SJCRH30 (cell line): ENCODE measurements around the gene RNU1-2. TPM values are rescaled to one million over a fixed set of nuclear protein-coding genes. Genes with fewer than 3 reads are reported as not detected.
"Not testable (repeated sequence)": the region's sequence is repeated elsewhere in the genome, so short reads cannot be mapped to it uniquely, and the experiment has no call there.

Experiments
- DNase-seq, 2 experiments: peaks; one replicate each; pipeline ENCODE4 v3.0.0-alpha.2; 2015 to 2020
- H3K27ac ChIP-seq: fragments of 250-450 bp; sonication (Bioruptor Pico); 2 replicates; pipeline ENCODE4 v1.5.1; 2020; ENCODE audit warnings: mild to moderate bottlenecking, moderate library complexity
- H3K27me3 ChIP-seq: fragments of 250-450 bp; sonication (Bioruptor Pico); 2 replicates; pipeline ENCODE4 v1.5.1; 2020; ENCODE audit warnings: mild to moderate bottlenecking, moderate library complexity
- H3K36me3 ChIP-seq: fragments of 250-450 bp; sonication (Bioruptor Pico); 2 replicates; pipeline ENCODE4 v1.5.1; 2020; ENCODE audit warnings: mild to moderate bottlenecking, moderate library complexity
- H3K4me1 ChIP-seq: fragments of 250-450 bp; sonication (Bioruptor Pico); 2 replicates; pipeline ENCODE4 v1.5.1; 2020; ENCODE audit warnings: mild to moderate bottlenecking, moderate library complexity
- H3K4me3 ChIP-seq: fragments of 250-450 bp; sonication (Bioruptor Pico); 2 replicates; pipeline ENCODE4 v1.5.1; 2020; ENCODE audit warnings: mild to moderate bottlenecking, moderate library complexity
- H3K9me3 ChIP-seq: fragments of 250-450 bp; sonication (Bioruptor Pico); replicated peaks from 2 replicates; pipeline ENCODE4 v1.5.1; 2020; ENCODE audit warnings: mild to moderate bottlenecking, moderate library complexity
- total RNA-seq: library from RNA; depleted of rRNA; stranded (reverse); fragments of >200 nt; shearing (Covaris generic); gene quantifications from 2 replicates; pipeline ENCODE4 v1.2.3, GENCODE V29; 2014

Gene RNU1-2
- total RNA-seq, 1 experiment from 2014 or later = under 0.01 TPM

DNA sequence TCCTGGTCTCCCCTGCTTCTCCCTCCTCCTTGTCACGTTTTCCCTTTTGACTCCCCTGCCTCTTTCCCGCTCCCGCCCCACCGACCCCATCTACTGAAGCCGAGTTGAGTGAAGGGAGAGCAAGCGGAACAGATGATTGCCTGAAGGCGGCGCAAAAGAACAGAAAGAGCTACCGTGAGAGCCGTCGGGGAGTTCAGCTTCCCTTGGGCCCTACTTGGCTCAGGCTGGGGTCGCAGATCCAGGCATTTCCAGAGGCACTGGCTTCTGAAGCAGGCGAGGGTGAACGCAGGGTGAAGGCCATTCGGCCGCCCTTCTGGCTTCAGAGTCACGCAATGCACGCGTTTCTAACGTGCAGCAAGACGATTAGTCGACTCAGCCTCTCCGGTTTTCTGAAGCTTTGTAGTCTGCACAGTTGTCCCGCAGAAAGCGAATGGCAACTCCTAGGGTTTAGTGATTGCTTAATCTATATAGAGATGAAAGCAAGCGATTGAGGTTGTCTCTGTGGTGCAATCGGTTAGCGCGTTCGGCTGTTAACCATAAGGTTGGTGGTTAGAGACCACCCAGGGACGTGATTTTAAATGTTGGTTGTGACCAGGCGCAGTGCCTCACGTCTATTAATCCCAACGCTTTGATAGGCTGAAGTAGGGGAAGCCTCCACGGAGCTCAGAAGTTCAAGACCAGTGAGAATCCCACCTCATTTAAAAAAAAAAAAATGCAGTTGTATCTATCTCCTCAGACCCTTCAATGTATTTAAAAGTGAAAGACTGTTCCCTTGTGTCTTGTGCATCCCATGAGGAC is 20.6 kb upstream of the RNU1-2 start:
- not testable (repeated sequence) for DNase-seq, H3K9me3 ChIP-seq, H3K27me3 ChIP-seq, H3K4me3 ChIP-seq, H3K36me3 ChIP-seq, H3K4me1 ChIP-seq, H3K27ac ChIP-seq

DNA sequence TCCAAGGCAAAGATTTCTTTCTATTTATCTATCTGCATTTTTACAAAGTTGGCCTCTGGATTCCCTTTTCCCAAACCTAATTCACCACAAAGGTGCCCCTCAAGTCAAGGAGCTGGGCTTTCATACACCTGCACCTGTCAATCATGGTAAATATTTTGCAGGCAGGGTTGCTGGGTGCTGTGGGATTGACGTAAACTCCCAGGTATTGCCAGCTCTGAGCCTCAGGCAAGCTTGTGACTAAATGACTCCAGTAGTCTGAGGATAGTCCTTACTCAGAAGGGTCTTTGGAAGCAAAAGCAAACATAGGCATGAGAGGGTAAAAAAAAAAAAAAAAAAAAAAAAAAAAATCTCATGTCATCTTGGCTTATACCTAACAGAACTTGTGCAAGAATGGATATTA is 14.0 kb upstream of the RNU1-2 start:
- not testable (repeated sequence) for H3K27me3 ChIP-seq, H3K36me3 ChIP-seq, H3K4me3 ChIP-seq, H3K9me3 ChIP-seq
- Histone ChIP-seq H3K27ac (peak overlapping the region; percentile 11; the same call in 1 of the 2 replicates), H3K4me1 (peaks cover 18% of the 10 kb centered on the region; the same call in 1 of the 2 replicates)
- peak; percentile 83 to 92 for DNase-seq

GRCh38 chr1:16882986-16883385 is 12.8 kb upstream of the RNU1-2 start:
- Histone ChIP-seq H3K4me1 (peaks cover 18% of the 10 kb centered on the region; the same call in 1 of the 2 replicates), H3K27ac (no peak overlapping the region), H3K36me3 (no peaks in the 10 kb centered on the region), H3K9me3 (no peaks in the 10 kb centered on the region), H3K4me3 (no peak overlapping the region), H3K27me3 (no peaks in the 10 kb centered on the region)
- DNase-seq = no peak

GRCh38 chr1:16884487-16884886 is 11.3 kb upstream of the RNU1-2 start:
- DNase-seq, H3K27ac ChIP-seq, H3K36me3 ChIP-seq, H3K4me3 ChIP-seq, H3K9me3 ChIP-seq, H3K27me3 ChIP-seq: not testable (repeated sequence)
- peaks cover 12% of the 10 kb centered on the region; the same call in 1 of the 2 replicates for H3K4me1 ChIP-seq

GRCh38 chr1:16886860-16887605 is 8.7 kb upstream of the RNU1-2 start:
- Histone ChIP-seq H3K4me1 (peaks cover 7% of the 10 kb centered on the region; the same call in 1 of the 2 replicates), H3K4me3 (no peak overlapping the region), H3K27me3 (no peaks in the 10 kb centered on the region), H3K27ac (no peak overlapping the region), H3K36me3 (no peaks in the 10 kb centered on the region), H3K9me3 (no peaks in the 10 kb centered on the region)
- no peak for DNase-seq

- Histone ChIP-seq H3K27me3 (no peaks in the 10 kb centered on the region), H3K9me3 (no peaks in the 10 kb centered on the region), H3K36me3 (no peaks in the 10 kb centered on the region), H3K27ac (no peak overlapping the region), H3K4me3 (no peak overlapping the region), H3K4me1 (no peaks in the 10 kb centered on the region)
- no peak for DNase-seq
Observed at GRCh38 chr1:16888860-16889816, 6.6 kb upstream of the RNU1-2 start.

DNA sequence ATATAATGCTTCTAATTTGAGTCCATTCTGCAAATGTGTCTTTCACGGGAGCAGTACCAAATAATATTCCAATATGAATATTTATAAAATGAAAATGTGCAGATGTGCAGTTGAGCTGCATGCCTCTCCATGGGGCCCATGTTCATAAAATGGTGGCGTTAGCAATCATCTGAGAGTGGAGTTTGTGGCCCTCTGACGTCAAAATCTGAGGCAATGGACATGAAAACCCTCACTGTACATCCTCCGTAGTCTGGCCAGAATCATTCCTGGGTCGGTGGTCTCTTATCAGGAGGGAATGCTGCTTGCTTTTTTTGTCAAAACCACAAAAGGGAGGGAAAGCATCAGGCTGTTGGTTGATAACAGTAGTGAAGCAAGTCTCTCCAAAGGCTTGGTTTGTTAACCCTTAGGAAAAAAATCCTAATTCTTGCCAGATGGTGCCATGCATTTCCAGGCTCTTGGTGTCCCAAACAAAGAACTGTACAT is 5.2 kb upstream of the RNU1-2 start:
- not testable (repeated sequence) for H3K27ac ChIP-seq, H3K36me3 ChIP-seq, DNase-seq, H3K27me3 ChIP-seq, H3K4me3 ChIP-seq, H3K9me3 ChIP-seq, H3K4me1 ChIP-seq

- not testable (repeated sequence) for H3K4me1 ChIP-seq, H3K9me3 ChIP-seq, H3K4me3 ChIP-seq, DNase-seq, H3K27ac ChIP-seq, H3K36me3 ChIP-seq, H3K27me3 ChIP-seq
Observed at GRCh38 chr1:16891057-16891456, 4.7 kb upstream of the RNU1-2 start.

DNA sequence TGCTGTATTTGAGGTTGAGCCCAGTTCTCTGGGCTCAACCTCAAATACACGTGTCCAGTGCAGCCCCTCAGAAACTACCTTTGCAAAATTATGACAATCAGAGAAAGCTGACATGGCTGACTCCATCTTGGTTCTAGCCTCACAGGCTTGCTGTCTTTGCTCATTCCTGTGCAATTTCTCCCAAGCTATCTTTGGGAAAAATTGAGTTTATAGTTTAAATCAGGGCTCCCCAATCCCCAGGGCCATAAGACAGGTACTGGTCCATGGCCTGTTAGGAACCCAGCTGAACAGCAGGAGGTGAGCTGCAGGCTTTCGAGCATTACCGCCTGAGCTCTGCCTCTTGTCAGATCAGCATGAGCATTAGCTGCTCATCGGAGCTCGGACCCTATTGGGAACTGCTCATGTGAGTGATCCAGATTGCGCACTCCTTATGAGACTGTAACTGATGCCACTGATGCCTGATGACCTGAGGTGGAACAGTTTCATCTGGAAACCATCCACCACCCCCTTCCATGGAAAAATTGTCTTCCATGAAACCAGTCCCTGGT is 2.7 kb upstream of the RNU1-2 start:
- not testable (repeated sequence) for H3K4me3 ChIP-seq, DNase-seq, H3K4me1 ChIP-seq, H3K36me3 ChIP-seq, H3K27me3 ChIP-seq, H3K27ac ChIP-seq, H3K9me3 ChIP-seq

DNA sequence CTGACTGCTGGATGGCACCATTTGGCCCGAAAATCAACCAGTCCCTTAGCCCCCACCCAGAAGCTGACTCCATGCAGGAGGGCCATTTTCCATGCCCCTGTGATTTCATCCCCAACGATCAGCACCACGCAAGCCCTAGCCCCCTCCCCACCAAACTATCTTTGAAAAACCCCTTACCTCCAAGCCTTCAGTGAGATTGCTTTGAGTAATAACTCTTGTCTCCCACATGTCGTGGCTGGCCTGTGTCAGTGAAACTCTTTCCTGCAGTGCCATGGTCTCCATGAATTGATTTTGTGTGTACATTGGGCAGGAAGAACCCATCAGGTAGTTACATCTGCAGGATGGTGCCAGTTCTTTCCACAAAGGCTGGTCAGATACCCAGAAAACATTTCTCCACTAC is 2.0 kb upstream of the RNU1-2 start:
- not testable (repeated sequence) for DNase-seq, H3K27me3 ChIP-seq, H3K27ac ChIP-seq, H3K4me1 ChIP-seq, H3K4me3 ChIP-seq, H3K9me3 ChIP-seq, H3K36me3 ChIP-seq

DNA sequence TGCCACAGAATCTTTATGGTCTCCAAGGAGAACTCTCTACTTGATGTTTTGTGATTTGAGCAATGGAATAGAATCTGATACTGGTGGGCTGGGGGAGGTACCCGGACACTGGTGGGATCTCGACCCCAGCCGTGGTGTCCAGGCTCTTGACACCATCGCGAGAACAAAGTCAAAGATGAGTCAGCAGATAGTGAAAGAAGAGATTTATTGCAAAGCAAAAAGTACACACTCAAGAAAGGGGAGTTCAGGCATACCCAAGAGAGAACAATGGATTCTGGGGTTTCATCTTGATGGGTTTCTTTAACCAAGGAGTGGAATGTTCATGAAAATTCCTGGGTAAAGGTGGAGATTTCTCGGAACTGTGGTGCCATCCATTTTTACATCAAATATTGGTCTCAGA is 1.4 kb upstream of the RNU1-2 start:
- not testable (repeated sequence) for DNase-seq, H3K36me3 ChIP-seq, H3K27ac ChIP-seq, H3K27me3 ChIP-seq, H3K4me1 ChIP-seq, H3K9me3 ChIP-seq, H3K4me3 ChIP-seq

- not testable (repeated sequence) for H3K4me1 ChIP-seq, H3K9me3 ChIP-seq, DNase-seq, H3K27me3 ChIP-seq, H3K36me3 ChIP-seq
- H3K27ac ChIP-seq = peak overlapping the region; percentile 92
- peak overlapping the region; percentile 60 for H3K4me3 ChIP-seq
Observed at GRCh38 chr1:16895233-16895597, 565 bp upstream of the RNU1-2 start.

DNA sequence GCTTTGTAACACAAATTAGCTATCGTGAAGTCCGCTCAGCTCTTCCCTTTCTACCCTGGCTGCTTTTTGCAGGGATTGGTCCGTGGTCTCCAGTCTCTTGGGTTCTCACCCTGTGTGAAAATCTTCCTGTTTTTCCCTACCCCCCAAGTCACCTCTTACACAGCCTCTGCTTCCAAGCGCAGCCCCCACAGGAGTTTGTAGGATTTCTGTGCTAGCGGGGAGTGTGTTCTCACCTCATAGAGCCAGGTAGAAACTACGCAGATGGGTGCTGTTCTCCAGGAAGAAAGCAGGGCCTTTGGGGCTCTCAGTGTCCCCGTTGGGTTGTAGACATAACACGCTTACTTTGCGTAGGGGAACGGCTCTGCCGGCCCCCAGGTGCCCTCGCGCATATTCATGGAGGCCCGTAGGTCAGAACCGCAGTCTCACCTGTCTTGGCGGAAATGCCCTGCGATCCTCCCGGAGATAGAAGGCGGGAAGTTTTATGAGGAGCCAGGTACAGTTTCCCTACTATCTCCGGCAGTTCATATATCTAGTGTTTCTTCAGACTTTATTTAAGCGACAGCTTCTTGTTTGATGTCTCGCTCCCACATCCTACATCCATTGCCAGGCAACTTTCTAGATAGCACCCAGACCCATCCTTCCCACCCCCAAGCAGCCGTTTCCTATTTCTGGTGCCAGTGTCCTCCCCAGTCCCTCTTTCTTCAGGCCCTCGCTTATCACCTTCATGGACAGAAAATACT is 706 bp downstream of the RNU1-2 start:
- H3K36me3 ChIP-seq, H3K27me3 ChIP-seq: not testable (repeated sequence)

GRCh38 chr1:16897653-16898052 is 1.9 kb downstream of the RNU1-2 start:
- DNase-seq, H3K36me3 ChIP-seq, H3K27ac ChIP-seq, H3K27me3 ChIP-seq, H3K4me3 ChIP-seq, H3K9me3 ChIP-seq, H3K4me1 ChIP-seq: not testable (repeated sequence)

More for the DNA sequence above, 706 bp downstream of the RNU1-2 start:
- H3K4me1 ChIP-seq, H3K9me3 ChIP-seq: not testable (repeated sequence)
- H3K27ac ChIP-seq = peak overlapping the region; percentile 17; the same call in 1 of the 2 replicates
- peak overlapping the region; percentile 32 for H3K4me3 ChIP-seq
- peak; percentile 83 for DNase-seq
